SU-DHL-6 (cell line): ENCODE measurements around the gene PPP6C.

Experiments used
- CTCF ChIP-seq: fragments of 200-600 bp; sonication (generic); IDR thresholded peaks from one replicate; pipeline ENCODE4 v1.5.1; 2017; ENCODE audit warnings: antibody characterized with exemption, mild to moderate bottlenecking, low read length, moderate library complexity; ENCODE audit not compliant: insufficient read depth, poor library complexity, severe bottlenecking
- EZH2phosphoT487 ChIP-seq: fragments of 200-600 bp; sonication (generic), shearing (Covaris generic); conservative IDR thresholded peaks from 2 replicates; pipeline ENCODE4 v1.6.1; 2018; ENCODE audit warnings: mild to moderate bottlenecking, antibody characterized with exemption, low read length, moderate library complexity, mixed read lengths

GRCh38 chr9:125153712-125154367, 35.8 kb downstream of the PPP6C start:
- TF ChIP-seq CTCF: no peak
- no peak for TF ChIP-seq EZH2phosphoT487
